Measurements from ENCODE around the gene SLC20A1.

The SLC20A1 gene

GRCh38 chr2:112629823-112630222, 15.9 kb upstream of the SLC20A1 start:
- no peak for TF ChIP-seq CTCF (IDR thresholded peaks at IDR 0.05; ENCODE audit: borderline replicate concordance, extremely low read depth, low read length, poor library complexity, severe bottlenecking)
- no peak for TF ChIP-seq EZH2 (IDR thresholded peaks at IDR 0.05; ENCODE audit: borderline replicate concordance, low read depth, low read length, severe bottlenecking)
- no peak for ATAC-seq (ENCODE audit: insufficient read depth, low read depth)
- Histone ChIP-seq H2AFZ (ENCODE audit: low read depth, low read length) (peak overlapping the region; percentile 59; the same call in 1 of the 2 replicates), H4K20me1 (ENCODE audit: insufficient read depth, low read length) (no peaks in the 10 kb centered on the region), H3K4me3 (ENCODE audit: low read depth in 1 of 2, low read length in 2 of 2) (no peak overlapping the region), H3K4me1 (ENCODE audit: insufficient read depth, low read length) (peaks cover 50% of the 10 kb centered on the region), H3K27me3 (ENCODE audit: insufficient read depth, low read length, poor library complexity) (no peaks in the 10 kb centered on the region), H3K79me2 (ENCODE audit: insufficient read depth, low read length) (no peaks in the 10 kb centered on the region), H3K9ac (ENCODE audit: low read depth, low read length) (peak overlapping the region; percentile 19), H3K4me2 (ENCODE audit: insufficient read depth, low read length) (peak overlapping the region; percentile 67), H3K9me3 (ENCODE audit: insufficient read depth, low read length, severe bottlenecking) (no peaks in the 10 kb centered on the region), H3K36me3 (ENCODE audit: insufficient read depth, low read length) (no peaks in the 10 kb centered on the region), H3K27ac (ENCODE audit: low read length) (peak overlapping the region; percentile 74; the same call in 1 of the 2 replicates)
- no peak for DNase-seq

- peak overlapping the region in 1 of 2 experiments; percentile 50; a peak in 2 of 4 replicates for H3K4me3 ChIP-seq (ENCODE audit: low read depth in 1 of 2, low read length in 2 of 2)
- H3K36me3 ChIP-seq (ENCODE audit: insufficient read depth, low read length) = no peaks in the 10 kb centered on the region
- no peaks in the 10 kb centered on the region for H3K9me3 ChIP-seq (ENCODE audit: insufficient read depth, low read length, severe bottlenecking)
- H2AFZ ChIP-seq (ENCODE audit: low read depth, low read length) = peak overlapping the region; percentile 59
- DNase-seq = no peak
- TF ChIP-seq EZH2 (IDR thresholded peaks at IDR 0.05; ENCODE audit: borderline replicate concordance, low read depth, low read length, severe bottlenecking) (no peak), CTCF (IDR thresholded peaks at IDR 0.05; ENCODE audit: borderline replicate concordance, extremely low read depth, low read length, poor library complexity, severe bottlenecking) (no peak)
- no peak for ATAC-seq (ENCODE audit: insufficient read depth, low read depth)
- H3K4me1 ChIP-seq (ENCODE audit: insufficient read depth, low read length) = peaks cover 50% of the 10 kb centered on the region
- H4K20me1 ChIP-seq (ENCODE audit: insufficient read depth, low read length) = no peaks in the 10 kb centered on the region
- no peaks in the 10 kb centered on the region for H3K27me3 ChIP-seq (ENCODE audit: insufficient read depth, low read length, poor library complexity)
- H3K9ac ChIP-seq (ENCODE audit: low read depth, low read length) = peak overlapping the region; percentile 19
- peak overlapping the region; percentile 67 for H3K4me2 ChIP-seq (ENCODE audit: insufficient read depth, low read length)
- H3K27ac ChIP-seq (ENCODE audit: low read length) = peak overlapping the region; percentile 74
- no peaks in the 10 kb centered on the region for H3K79me2 ChIP-seq (ENCODE audit: insufficient read depth, low read length)
These were observed 15.5 kb upstream of the SLC20A1 start for GRCh38 chr2:112630268-112630667.

- H3K79me2 ChIP-seq (ENCODE audit: insufficient read depth, low read length) = no peaks in the 10 kb centered on the region
- no peaks in the 10 kb centered on the region for H3K27me3 ChIP-seq (ENCODE audit: insufficient read depth, low read length, poor library complexity)
- H3K36me3 ChIP-seq (ENCODE audit: insufficient read depth, low read length) = no peaks in the 10 kb centered on the region
- no peak overlapping the region for H3K4me3 ChIP-seq (ENCODE audit: low read depth in 1 of 2, low read length in 2 of 2)
- no peak for ATAC-seq (ENCODE audit: insufficient read depth, low read depth)
- no peak for DNase-seq
- no peak overlapping the region for H2AFZ ChIP-seq (ENCODE audit: low read depth, low read length)
- peaks cover 37% of the 10 kb centered on the region for H3K4me1 ChIP-seq (ENCODE audit: insufficient read depth, low read length)
- H3K9ac ChIP-seq (ENCODE audit: low read depth, low read length) = no peak overlapping the region
- TF ChIP-seq CTCF (IDR thresholded peaks at IDR 0.05; ENCODE audit: borderline replicate concordance, extremely low read depth, low read length, poor library complexity, severe bottlenecking) (no peak), EZH2 (IDR thresholded peaks at IDR 0.05; ENCODE audit: borderline replicate concordance, low read depth, low read length, severe bottlenecking) (no peak)
- no peaks in the 10 kb centered on the region for H4K20me1 ChIP-seq (ENCODE audit: insufficient read depth, low read length)
- no peaks in the 10 kb centered on the region for H3K9me3 ChIP-seq (ENCODE audit: insufficient read depth, low read length, severe bottlenecking)
- no peak overlapping the region for H3K4me2 ChIP-seq (ENCODE audit: insufficient read depth, low read length)
- H3K27ac ChIP-seq (ENCODE audit: low read length) = no peak overlapping the region
These were observed 12.0 kb upstream of the SLC20A1 start for GRCh38 chr2:112633708-112634107.

Data from DND-41 (cell line).